Activated CD8-positive, alpha-beta T cell treated with anti-CD3 and anti-CD28 coated beads for 36 hours (primary cell): ENCODE measurements around the gene VAMP4. TPM values are rescaled to one million over a fixed set of nuclear protein-coding genes. Genes with fewer than 3 reads are reported as not detected.

Experiments
- ATAC-seq: fragments of 200-7000 bp; cut with Tn5 transposase; one replicate; pipeline ENCODE4 v1.10.0; 2021; ENCODE audit warnings: mild to moderate bottlenecking, moderate library complexity
- CTCF ChIA-PET: fragments of 350-600 bp; sonication (Branson Sonifier 250); formaldehyde crosslinking; loops from one replicate; lab custom pipeline; 2021; ENCODE audit warnings: antibody characterized with exemption; lab: Charles Lee
- POLR2A ChIA-PET: fragments of 350-600 bp; sonication (Branson Sonifier 250); formaldehyde crosslinking; loops from one replicate; lab custom pipeline; 2021; ENCODE audit warnings: antibody characterized with exemption; lab: Charles Lee
- DNase-seq: peaks from one replicate; pipeline ENCODE4 v3.0.0-alpha.2; 2020
- H3K27ac Mint-ChIP-seq: one replicate; pipeline ENCODE4 v1.8.0; 2021; ENCODE audit warnings: mild to moderate bottlenecking, mixed read lengths
- H3K27me3 Mint-ChIP-seq: one replicate; pipeline ENCODE4 v1.8.0; 2021; ENCODE audit warnings: mixed read lengths
- H3K36me3 Mint-ChIP-seq: one replicate; pipeline ENCODE4 v1.8.0; 2021; ENCODE audit warnings: low read depth, mixed read lengths
- H3K4me1 Mint-ChIP-seq: one replicate; pipeline ENCODE4 v1.8.0; 2021; ENCODE audit warnings: low read depth, mixed read lengths
- H3K4me3 Mint-ChIP-seq: one replicate; pipeline ENCODE4 v1.8.0; 2021; ENCODE audit warnings: mild to moderate bottlenecking, moderate library complexity, mixed read lengths
- H3K9me3 Mint-ChIP-seq: one replicate; pipeline ENCODE4 v1.8.0; 2021; ENCODE audit warnings: mixed read lengths
- intact Hi-C: fragments of 100-400 bp; cut with micrococcal nuclease; formaldehyde crosslinking; loops from one replicate; pipeline ENCODE4 v1.10.0; 2022
- total RNA-seq, 2 experiments: library from RNA; stranded (reverse); gene quantifications; one replicate each; pipeline ENCODE4 v1.2.3, GENCODE V29; 2021
- TF ChIP-seq, protein P1 (sequence below): fragments of 200-600 bp; IDR thresholded peaks from one replicate; pipeline ENCODE4 v1.8.0; 2022; ENCODE audit warnings: antibody characterized with exemption, mild to moderate bottlenecking

VAMP4 gene
- total RNA-seq, 2 experiments from 2014 or later: 6.1 to 6.2 TPM

DNA sequence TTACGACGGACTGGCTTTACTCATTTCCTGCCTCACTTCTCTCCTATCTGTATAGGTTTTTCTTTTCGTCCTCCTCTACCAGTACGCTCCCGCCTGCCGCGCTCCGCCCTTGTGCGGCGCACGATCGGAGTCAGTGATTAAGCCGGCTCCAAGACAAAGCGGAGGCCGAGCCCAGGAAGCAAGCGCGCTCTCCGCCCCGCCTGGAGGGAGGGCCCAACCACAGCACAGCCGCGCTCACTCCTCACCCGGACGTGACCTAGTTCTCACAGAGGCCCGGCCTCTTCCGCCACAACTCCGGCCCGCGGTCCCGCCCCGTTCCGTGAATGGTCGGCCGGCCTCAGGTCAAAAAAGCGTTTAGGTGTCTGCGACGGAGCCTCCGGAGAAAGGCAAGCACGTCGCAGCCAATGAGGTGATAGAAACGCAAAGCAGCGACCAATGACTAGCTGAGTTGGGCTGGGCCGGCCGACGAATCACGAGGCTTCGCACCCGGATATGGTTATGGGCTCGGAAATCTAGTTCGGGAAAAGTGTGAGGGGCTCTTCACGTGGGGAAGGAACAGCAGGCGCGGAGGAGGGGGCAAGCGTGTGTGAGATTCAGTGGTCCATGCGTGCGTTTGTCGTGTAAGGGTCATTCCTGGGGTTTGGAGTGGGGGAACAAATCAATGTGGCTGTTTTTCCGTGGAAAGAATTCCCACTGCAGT, 39.5 kb upstream of the VAMP4 start, which contains the start of gene METTL13:
METTL13 (plus strand) TSS at position 485 of the 700 bp plus-strand sequence. CDS start 308 bp downstream, outside the sequence.
- Mint-ChIP-seq H3K9me3 (no peaks in the 10 kb centered on the region), H3K27ac (peak within 1 kb of the TSS; percentile 95), H3K36me3 (peaks cover 33% of the 10 kb centered on the region), H3K4me3 (peak within 1 kb of the TSS; percentile 94), H3K4me1 (peaks cover 45% of the 10 kb centered on the region), H3K27me3 (no peaks in the 10 kb centered on the region)
- peak; percentile 96 for ATAC-seq
- intact Hi-C loops: loop anchor here (1.0 kb wide), 1 partner anchor 39 kb away; the partner anchor contains the start of gene VAMP4
- ChIA-PET CTCF (interaction anchor here (0.8 to 3.0 kb wide), 4 partner anchors 21 to 203 kb away, joined by 3 to 10 read pairs (median 4); no protein-coding TSS in a partner anchor), POLR2A (interaction anchor here (0.5 to 2.4 kb wide), 5 partner anchors 12 to 44 kb away, joined by 3 to 22 read pairs (median 4); partner anchors contain the start of gene VAMP4)
- DNase-seq: peak; percentile 99
- TF ChIP-seq, protein P1, sequence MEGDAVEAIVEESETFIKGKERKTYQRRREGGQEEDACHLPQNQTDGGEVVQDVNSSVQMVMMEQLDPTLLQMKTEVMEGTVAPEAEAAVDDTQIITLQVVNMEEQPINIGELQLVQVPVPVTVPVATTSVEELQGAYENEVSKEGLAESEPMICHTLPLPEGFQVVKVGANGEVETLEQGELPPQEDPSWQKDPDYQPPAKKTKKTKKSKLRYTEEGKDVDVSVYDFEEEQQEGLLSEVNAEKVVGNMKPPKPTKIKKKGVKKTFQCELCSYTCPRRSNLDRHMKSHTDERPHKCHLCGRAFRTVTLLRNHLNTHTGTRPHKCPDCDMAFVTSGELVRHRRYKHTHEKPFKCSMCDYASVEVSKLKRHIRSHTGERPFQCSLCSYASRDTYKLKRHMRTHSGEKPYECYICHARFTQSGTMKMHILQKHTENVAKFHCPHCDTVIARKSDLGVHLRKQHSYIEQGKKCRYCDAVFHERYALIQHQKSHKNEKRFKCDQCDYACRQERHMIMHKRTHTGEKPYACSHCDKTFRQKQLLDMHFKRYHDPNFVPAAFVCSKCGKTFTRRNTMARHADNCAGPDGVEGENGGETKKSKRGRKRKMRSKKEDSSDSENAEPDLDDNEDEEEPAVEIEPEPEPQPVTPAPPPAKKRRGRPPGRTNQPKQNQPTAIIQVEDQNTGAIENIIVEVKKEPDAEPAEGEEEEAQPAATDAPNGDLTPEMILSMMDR: no peak

DNA sequence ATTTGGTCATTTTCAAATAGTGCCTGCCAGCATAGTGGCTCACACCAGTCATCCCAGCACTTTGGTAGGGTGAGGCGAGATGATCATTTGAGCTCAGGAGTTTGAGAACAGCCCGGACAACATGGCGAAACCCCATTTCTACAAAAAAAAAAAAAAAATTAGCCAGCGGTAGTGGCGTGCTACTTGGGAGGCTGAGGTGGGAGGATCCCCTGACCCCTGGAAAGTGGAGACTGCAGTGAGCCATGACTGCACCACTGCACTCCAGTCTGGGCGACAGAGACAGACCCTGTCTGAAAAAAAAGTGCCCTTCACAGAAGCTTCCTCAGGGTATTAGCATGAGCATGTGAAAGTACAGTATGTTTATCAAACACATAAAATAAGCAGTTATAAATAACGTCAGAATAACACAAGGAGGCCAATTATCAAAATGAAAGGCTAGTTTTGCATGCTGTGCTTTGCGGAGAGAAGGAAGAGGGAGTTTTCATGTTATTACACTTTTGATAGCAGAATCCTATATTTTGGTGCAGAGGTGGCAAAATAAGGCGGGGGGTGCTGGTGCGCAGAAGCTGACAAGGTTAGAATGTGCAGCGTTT, 38.8 kb upstream of the VAMP4 start:
- Mint-ChIP-seq H3K36me3 (peaks cover 27% of the 10 kb centered on the region), H3K4me3 (peak overlapping the region; percentile 94), H3K27me3 (no peaks in the 10 kb centered on the region), H3K9me3 (no peaks in the 10 kb centered on the region), H3K4me1 (peaks cover 42% of the 10 kb centered on the region), H3K27ac (peak overlapping the region; percentile 95)
- intact Hi-C loops: loop anchor here (1.0 kb wide), 1 partner anchor 38 kb away; the partner anchor contains the start of gene VAMP4
- ChIA-PET CTCF (interaction anchor here (1.4 to 3.0 kb wide), 4 partner anchors 20 to 136 kb away, joined by 3 to 10 read pairs (median 4); no protein-coding TSS in a partner anchor), POLR2A (interaction anchor here (0.8 to 2.4 kb wide), 2 partner anchors 38 to 44 kb away, joined by 3 to 22 read pairs; partner anchors contain the start of gene VAMP4)
- ATAC-seq (no peak), DNase-seq (no peak)
- TF ChIP-seq, protein P1: no peak

DNA sequence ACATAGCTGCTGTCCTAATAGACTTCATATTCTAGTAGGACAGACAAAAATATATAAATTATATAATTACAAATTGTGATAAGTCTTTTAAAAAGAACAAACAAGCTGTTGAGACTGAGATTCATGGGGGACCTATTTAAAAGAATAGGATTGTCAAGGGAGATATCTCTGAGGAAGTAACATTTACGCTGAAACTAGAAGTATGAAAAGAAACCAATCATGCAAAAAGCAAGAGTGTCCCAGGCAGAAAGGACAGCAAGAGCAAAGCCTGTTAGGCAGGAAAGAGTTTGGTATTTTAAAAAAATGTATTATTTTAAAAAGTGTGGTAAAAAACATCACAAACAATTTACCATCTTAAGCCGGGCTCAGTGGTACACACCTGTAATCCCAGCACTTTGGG, 30.4 kb upstream of the VAMP4 start:
- ChIA-PET CTCF (interaction anchor here (0.6 kb wide), 1 partner anchor 117 kb away, joined by 3 read pairs; no protein-coding TSS in a partner anchor), POLR2A (no interaction called here)
- Mint-ChIP-seq H3K27ac (no peak overlapping the region), H3K36me3 (no peaks in the 10 kb centered on the region), H3K4me3 (no peak overlapping the region), H3K9me3 (no peaks in the 10 kb centered on the region), H3K27me3 (peaks cover 12% of the 10 kb centered on the region), H3K4me1 (peaks cover under 1% of the 10 kb centered on the region)
- ATAC-seq (no peak), DNase-seq (no peak)
- TF ChIP-seq, protein P1: no peak
- intact Hi-C loops: no loop called here

DNA sequence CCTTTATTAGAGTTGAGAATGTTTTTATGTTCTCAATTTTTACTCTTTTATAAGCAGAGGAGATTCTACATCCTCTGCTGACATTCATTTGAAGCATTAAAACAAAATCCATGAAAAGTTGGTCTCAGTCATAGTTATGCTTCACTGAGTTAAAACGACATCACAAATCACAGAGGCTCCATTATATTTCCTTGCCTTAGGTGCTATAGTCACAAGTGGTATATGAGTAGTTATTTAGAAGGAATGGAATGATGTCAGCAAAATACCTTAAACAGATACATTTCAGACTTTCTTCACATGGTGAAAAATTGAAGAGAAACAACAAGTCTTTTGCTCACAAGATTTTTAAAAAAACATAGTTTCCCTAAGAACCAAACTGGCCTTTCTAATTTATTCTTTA, 27.9 kb upstream of the VAMP4 start:
- Mint-ChIP-seq H3K36me3 (no peaks in the 10 kb centered on the region), H3K4me1 (no peaks in the 10 kb centered on the region), H3K27ac (no peak overlapping the region), H3K9me3 (no peaks in the 10 kb centered on the region), H3K27me3 (peaks cover 12% of the 10 kb centered on the region), H3K4me3 (no peak overlapping the region)
- intact Hi-C loops: no loop called here
- DNase-seq: no peak
- POLR2A ChIA-PET: no interaction called here
- TF ChIP-seq, protein P1: no peak
- CTCF ChIA-PET: no interaction called here
- no peak for ATAC-seq
